AG04449 (cell line): ENCODE results near the gene DNAH14.

Experiments used
- CTCF ChIA-PET: fragments of 350-600 bp; formaldehyde crosslinking; extraction: SDS; loops from one replicate; lab custom pipeline; 2021; ENCODE audit warnings: antibody characterized with exemption; lab: Yijun Ruan, JAX
- POLR2A ChIA-PET: fragments of 400-600, 350-600 bp; formaldehyde crosslinking; extraction: SDS; loops from one replicate; lab custom pipeline; 2020; ENCODE audit warnings: antibody characterized with exemption, inconsistent platforms; lab: Yijun Ruan, JAX
- DNase-seq: peaks from one replicate; pipeline ENCODE4 v3.0.0-alpha.2; 2010; ENCODE audit warnings: low read depth, low spot score
- H3K4me3 ChIP-seq: 2 replicates; pipeline ENCODE4 v1.5.1; 2011; ENCODE audit warnings: low read depth, mild to moderate bottlenecking, control low read depth, low read length
- TF ChIP-seq, protein P1 (sequence below): IDR thresholded peaks from one replicate; pipeline ENCODE4 v1.5.1; 2011; ENCODE audit warnings: mild to moderate bottlenecking, moderate library complexity, low read length, control low read depth, inconsistent platforms; ENCODE audit not compliant: insufficient read depth; ENCODE audit errors: missing control alignments

The DNAH14 gene

DNA sequence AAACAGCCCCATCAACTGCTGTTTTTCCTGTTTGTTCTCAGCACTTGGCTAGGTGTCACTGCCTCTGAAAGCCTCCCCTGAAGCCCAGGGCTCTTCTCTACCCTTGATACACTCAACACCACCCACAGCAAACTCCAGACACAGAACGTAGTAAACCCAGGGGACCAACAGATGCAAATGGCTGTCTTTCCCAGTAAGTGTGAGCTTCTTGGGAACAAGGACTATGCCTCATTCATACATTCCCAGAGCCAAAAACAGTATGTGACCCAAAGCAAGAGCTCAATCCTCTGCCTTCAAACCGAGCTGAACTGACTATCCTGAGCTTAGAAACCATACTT lies 494.0 kb downstream of the DNAH14 start:
- DNase-seq, result no peak
- no peak overlapping the region for H3K4me3 ChIP-seq
- TF ChIP-seq, protein P1, sequence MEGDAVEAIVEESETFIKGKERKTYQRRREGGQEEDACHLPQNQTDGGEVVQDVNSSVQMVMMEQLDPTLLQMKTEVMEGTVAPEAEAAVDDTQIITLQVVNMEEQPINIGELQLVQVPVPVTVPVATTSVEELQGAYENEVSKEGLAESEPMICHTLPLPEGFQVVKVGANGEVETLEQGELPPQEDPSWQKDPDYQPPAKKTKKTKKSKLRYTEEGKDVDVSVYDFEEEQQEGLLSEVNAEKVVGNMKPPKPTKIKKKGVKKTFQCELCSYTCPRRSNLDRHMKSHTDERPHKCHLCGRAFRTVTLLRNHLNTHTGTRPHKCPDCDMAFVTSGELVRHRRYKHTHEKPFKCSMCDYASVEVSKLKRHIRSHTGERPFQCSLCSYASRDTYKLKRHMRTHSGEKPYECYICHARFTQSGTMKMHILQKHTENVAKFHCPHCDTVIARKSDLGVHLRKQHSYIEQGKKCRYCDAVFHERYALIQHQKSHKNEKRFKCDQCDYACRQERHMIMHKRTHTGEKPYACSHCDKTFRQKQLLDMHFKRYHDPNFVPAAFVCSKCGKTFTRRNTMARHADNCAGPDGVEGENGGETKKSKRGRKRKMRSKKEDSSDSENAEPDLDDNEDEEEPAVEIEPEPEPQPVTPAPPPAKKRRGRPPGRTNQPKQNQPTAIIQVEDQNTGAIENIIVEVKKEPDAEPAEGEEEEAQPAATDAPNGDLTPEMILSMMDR, result no peak
- CTCF ChIA-PET, result no interaction called here
- POLR2A ChIA-PET, result no interaction called here

DNA sequence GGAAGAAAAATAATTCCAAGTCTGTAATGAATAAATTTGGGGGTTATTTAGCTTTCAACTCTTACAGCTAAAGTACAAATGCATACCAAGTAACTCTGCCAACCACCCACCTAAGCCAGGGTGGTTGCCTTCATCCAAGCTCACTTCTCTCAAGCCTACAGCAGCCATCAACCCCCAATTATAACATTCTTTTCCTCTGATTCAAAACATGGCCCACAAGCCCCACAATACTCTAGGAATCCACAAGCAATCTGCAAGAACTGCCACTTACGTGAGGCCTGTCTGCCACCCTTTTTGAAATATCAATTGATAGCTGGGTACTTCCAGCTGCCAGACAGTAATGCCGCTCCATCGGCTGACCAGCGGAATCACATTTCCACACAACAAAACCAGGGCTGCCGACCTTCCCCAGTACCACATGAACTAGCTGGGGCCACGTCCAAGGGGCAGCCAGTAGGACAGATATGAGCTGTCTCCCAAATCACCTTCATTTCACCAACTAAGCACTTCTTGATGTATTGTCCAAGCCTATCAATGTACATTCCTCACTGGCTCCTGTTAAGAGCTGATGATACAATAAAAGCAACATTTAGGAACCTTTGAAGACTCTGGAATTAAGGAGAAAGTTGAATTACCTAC lies 495.2 kb downstream of the DNAH14 start:
- ChIA-PET CTCF (interaction anchor here (0.9 to 1.4 kb wide), 3 partner anchors 104 to 552 kb away, joined by 3 to 5 read pairs (median 4); no protein-coding TSS in a partner anchor), POLR2A (interaction anchor here (0.6 to 1.1 kb wide), 2 partner anchors 36 to 101 kb away, joined by 3 read pairs; no protein-coding TSS in a partner anchor)
- H3K4me3 ChIP-seq, result peak overlapping the region; percentile 43
- DNase-seq, result no peak
- TF ChIP-seq, protein P1, result no peak

DNA sequence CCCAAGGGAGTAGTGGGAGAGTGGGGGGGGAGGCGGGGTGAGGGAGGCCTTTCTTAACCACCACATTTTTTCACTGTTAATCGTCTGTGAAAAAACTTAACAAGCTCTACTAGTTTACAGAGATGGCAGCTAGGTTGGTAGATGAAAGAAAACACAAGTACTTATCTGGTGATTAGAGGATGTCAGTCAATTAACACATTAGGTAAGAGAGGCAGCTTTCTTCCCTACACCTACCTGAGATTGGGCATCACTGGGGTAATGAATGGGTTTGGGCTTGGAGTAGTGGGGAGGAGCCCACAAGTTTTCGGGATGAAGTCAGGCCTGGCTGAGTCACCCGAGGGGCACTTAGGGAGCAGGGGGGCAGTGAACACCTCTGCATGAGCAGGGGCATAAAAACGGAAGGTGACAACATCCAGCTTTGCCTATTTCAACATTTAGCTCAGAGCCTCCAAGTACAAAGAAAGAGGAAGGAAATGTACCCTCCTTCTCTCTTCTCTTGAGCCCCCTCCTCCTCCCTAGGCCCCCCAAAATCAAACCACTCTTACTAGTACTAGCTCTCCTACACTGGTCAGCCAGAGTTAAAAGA lies 495.8 kb downstream of the DNAH14 start:
- peak overlapping the region; percentile 43 for H3K4me3 ChIP-seq
- ChIA-PET CTCF (interaction anchor here (0.9 to 1.4 kb wide), 4 partner anchors 8 to 552 kb away, joined by 3 to 5 read pairs (median 4); no protein-coding TSS in a partner anchor), POLR2A (interaction anchor here (0.6 to 1.1 kb wide), 2 partner anchors 36 to 102 kb away, joined by 3 read pairs; no protein-coding TSS in a partner anchor)
- no peak for DNase-seq
- TF ChIP-seq, protein P1, result no peak

DNA sequence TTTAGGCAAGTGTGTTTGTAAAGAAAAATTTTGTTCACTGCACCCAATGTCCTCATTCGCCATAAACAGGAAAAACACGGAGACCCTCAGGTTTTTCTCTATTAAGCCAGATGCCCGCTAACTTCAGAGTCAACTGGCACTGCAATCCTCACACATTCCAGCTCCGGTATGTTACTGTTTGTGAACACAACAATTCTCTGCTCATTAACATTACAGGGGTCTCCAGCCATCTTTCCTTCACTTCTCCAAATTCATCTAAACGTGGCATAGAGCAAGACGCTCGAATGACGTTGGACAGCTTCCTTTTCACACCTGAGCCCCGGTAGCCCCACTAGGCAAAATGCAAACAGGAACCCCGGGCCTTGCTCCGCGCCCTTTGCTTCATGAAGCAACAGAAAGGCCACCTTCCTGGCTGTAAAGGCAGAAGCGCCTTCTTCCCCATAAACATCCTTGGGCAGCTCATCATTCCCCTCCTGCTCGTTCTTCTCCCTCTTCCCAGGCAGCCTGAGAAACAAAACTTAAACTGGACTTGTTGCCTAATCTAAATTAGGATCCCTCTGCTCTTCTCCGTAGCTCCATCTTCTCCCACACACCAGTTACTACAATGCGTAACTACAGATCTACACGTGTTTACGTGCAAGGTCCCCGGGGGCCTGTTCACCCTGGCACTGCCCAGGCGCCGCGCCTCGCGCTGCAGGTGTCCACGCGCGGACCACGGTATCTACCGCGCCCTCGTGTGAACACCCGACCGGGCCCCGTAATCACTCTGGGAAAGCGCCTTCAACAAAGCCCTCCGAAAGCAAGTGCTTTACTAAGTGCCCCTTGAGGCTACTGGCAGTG lies 497.1 kb downstream of the DNAH14 start:
- DNase-seq, result no peak
- POLR2A ChIA-PET, result no interaction called here
- H3K4me3 ChIP-seq, result peak overlapping the region; percentile 85
- TF ChIP-seq, protein P1, result no peak
- CTCF ChIA-PET, result interaction anchor here (0.5 to 2.4 kb wide), 2 partner anchors 16 to 107 kb away, joined by 3 to 7 read pairs; no protein-coding TSS in a partner anchor

DNA sequence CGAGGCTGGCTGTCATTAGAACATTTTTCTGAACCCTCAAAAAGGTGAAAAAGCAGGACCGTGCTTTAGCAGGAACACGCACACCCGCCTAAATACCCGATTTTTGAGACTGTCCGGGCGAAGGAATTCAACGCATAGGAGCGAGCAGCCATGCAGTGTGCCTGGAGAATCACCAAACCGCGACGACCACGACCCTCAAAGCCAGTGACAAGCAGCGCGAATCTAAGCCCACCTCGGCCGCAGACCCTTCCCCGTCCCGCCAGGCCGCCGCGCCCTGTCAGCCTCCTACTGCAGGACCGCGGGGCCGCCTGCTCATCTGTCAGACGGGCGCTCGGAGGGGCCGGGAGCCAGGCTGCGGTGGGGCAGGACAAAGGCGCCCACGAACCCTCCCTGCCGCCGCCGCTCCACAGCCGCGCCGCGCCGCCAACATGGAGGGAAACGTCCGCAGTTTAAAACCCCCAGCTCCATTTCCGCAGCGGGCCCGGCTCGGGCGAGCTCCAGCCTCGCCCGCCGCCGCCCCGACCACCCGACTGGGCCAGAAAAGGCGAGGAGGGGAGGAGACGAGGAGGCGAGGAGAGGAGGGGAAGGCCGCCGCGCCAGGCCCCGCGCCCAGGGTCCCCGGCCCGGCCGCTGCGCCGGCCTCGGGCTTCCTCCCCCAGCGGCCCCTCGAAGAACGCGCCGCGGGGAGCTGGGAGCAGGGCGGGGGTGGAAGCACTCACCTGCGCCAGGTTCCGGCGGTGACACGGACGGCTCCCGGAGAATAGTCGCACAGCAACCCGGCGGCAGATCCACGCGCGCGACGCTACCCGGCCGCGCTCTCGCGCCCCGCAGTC lies 498.0 kb downstream of the DNAH14 start, which contains the start of gene LBR:
Gene LBR, minus strand, starts transcription at position 804 of the 833 bp plus-strand sequence. CDS start 3,963 bp downstream, outside the sequence.
- no peak for DNase-seq
- CTCF ChIA-PET, result interaction anchor here (2.4 kb wide), 1 partner anchor 108 kb away, joined by 7 read pairs; no protein-coding TSS in a partner anchor
- TF ChIP-seq, protein P1, result no peak

More for the DNA sequence above, 498.0 kb downstream of the DNAH14 start, which contains the start of gene LBR:
- H3K4me3 ChIP-seq, result peak within 1 kb of the TSS; percentile 85
- POLR2A ChIA-PET, result interaction anchor here (0.7 kb wide), 1 partner anchor 455 kb away, joined by 3 read pairs; the partner anchor contains the start of gene TMEM63A
